ENCODE results near the gene PRDX5.

Gene PRDX5

GRCh38 chr11:64294774-64295173 lies 23.1 kb upstream of the PRDX5 start:
- Histone ChIP-seq H3K27me3 (ENCODE audit: insufficient read depth, low read depth, severe bottlenecking) (peaks cover 22% of the 10 kb centered on the region), H3K36me3 (no peaks in the 10 kb centered on the region), H3K9me3 (ENCODE audit: severe bottlenecking) (no peaks in the 10 kb centered on the region), H3K27ac (no peak overlapping the region), H3K4me3 (ENCODE audit: low read depth, low read length) (no peak overlapping the region)
- no peak for TF ChIP-seq CTCF (IDR thresholded peaks at IDR 0.05; ENCODE audit: low read depth, low read length)
- no peak for DNase-seq

GRCh38 chr11:64295760-64296159 lies 22.2 kb upstream of the PRDX5 start:
- H3K9me3 ChIP-seq (ENCODE audit: severe bottlenecking) = no peaks in the 10 kb centered on the region
- H3K27me3 ChIP-seq (ENCODE audit: insufficient read depth, low read depth, severe bottlenecking) = peaks cover 20% of the 10 kb centered on the region
- H3K36me3 ChIP-seq = no peaks in the 10 kb centered on the region
- DNase-seq = no peak
- no peak overlapping the region for H3K4me3 ChIP-seq (ENCODE audit: low read depth, low read length)
- no peak overlapping the region for H3K27ac ChIP-seq
- TF ChIP-seq CTCF (IDR thresholded peaks at IDR 0.05; ENCODE audit: low read depth, low read length) = no peak

- Histone ChIP-seq H3K27me3 (ENCODE audit: insufficient read depth, low read depth, severe bottlenecking) (peaks cover 15% of the 10 kb centered on the region), H3K4me3 (ENCODE audit: low read depth, low read length) (no peak overlapping the region), H3K36me3 (no peaks in the 10 kb centered on the region), H3K9me3 (ENCODE audit: severe bottlenecking) (no peaks in the 10 kb centered on the region), H3K27ac (no peak overlapping the region)
- no peak for TF ChIP-seq CTCF (IDR thresholded peaks at IDR 0.05; ENCODE audit: low read depth, low read length)
- no peak for DNase-seq
Observed at GRCh38 chr11:64296236-64296635, 21.7 kb upstream of the PRDX5 start.

- Histone ChIP-seq H3K9me3 (ENCODE audit: severe bottlenecking) (no peaks in the 10 kb centered on the region), H3K27ac (no peak overlapping the region), H3K27me3 (ENCODE audit: insufficient read depth, low read depth, severe bottlenecking) (peaks cover 13% of the 10 kb centered on the region), H3K36me3 (no peaks in the 10 kb centered on the region), H3K4me3 (ENCODE audit: low read depth, low read length) (no peak overlapping the region)
- TF ChIP-seq CTCF (IDR thresholded peaks at IDR 0.05; ENCODE audit: low read depth, low read length) = no peak
- DNase-seq = no peak
Observed at GRCh38 chr11:64296830-64297698, 20.9 kb upstream of the PRDX5 start.

- Histone ChIP-seq H3K9me3 (ENCODE audit: severe bottlenecking) (no peaks in the 10 kb centered on the region), H3K4me3 (ENCODE audit: low read depth, low read length) (no peak overlapping the region), H3K36me3 (no peaks in the 10 kb centered on the region), H3K27me3 (ENCODE audit: insufficient read depth, low read depth, severe bottlenecking) (peaks cover 6% of the 10 kb centered on the region), H3K27ac (no peak overlapping the region)
- no peak for DNase-seq
- no peak for TF ChIP-seq CTCF (IDR thresholded peaks at IDR 0.05; ENCODE audit: low read depth, low read length)
Observed at GRCh38 chr11:64297699-64298358, 20.1 kb upstream of the PRDX5 start.
